Endothelial cell of umbilical vein (primary cell): ENCODE measurements around the gene CCDC12. TPM values are rescaled to one million over a fixed set of nuclear protein-coding genes. Genes with fewer than 3 reads are reported as not detected.

ENCODE experiments used
- BruUV-seq: library from RNA; stranded (reverse); fragments of 400-500 nt; replicated peaks from 2 replicates; lab custom pipeline; 2021; lab: Mats Ljungman, UMichigan
- CTCF ChIA-PET: fragments of 300-600, 350-600 bp; sonication (Branson Sonifier 250); formaldehyde crosslinking; loops from one replicate; lab custom pipeline; 2021; ENCODE audit warnings: antibody characterized with exemption, inconsistent platforms; lab: Charles Lee
- POLR2A ChIA-PET: fragments of 300-600, 350-600 bp; sonication (Branson Sonifier 250); formaldehyde crosslinking; loops from one replicate; lab custom pipeline; 2021; ENCODE audit warnings: antibody characterized with exemption, inconsistent platforms; lab: Charles Lee
- DNase-seq: peaks from one replicate; pipeline ENCODE4 v3.0.0-alpha.2; 2011; ENCODE audit warnings: low read depth, low spot score
- FAIRE-seq: peaks from 2 replicates; lab custom pipeline; 2011; peaks lifted over from hg19 to GRCh38; lab: Jason Lieb, UNC
- H2AFZ ChIP-seq: 2 replicates; pipeline ENCODE4 v1.6.0; 2012; ENCODE audit warnings: low read depth, low read length, control low read depth, inconsistent platforms
- H3K27ac ChIP-seq: 2 replicates; pipeline ENCODE4 v1.5.1; 2011; ENCODE audit warnings: low read depth, mild to moderate bottlenecking, control low read depth, low read length, moderate library complexity; ENCODE audit not compliant: insufficient read depth
- H3K27me3 ChIP-seq, 2 experiments: 2 replicates each; pipeline versions ENCODE4 v1.6.0 to v1.6.1; 2011; ENCODE audit warnings: low read length in 2 of 2, mixed read lengths in 1 of 2; ENCODE audit not compliant: control insufficient read depth in 2 of 2, insufficient read depth in 2 of 2
- H3K36me3 ChIP-seq, 2 experiments: 2 replicates in 1 of 2; 3 replicates in 1 of 2; pipeline ENCODE4 v1.5.1; 2011; ENCODE audit warnings: low read length in 2 of 2, mild to moderate bottlenecking in 1 of 2, moderate library complexity in 1 of 2; ENCODE audit not compliant: control insufficient read depth in 2 of 2, insufficient read depth in 2 of 2; ENCODE audit errors: extremely low read depth in 1 of 2
- H3K4me1 ChIP-seq: 3 replicates; pipeline ENCODE4 v1.5.1; 2011; ENCODE audit warnings: mild to moderate bottlenecking, low read length; ENCODE audit not compliant: control insufficient read depth, insufficient read depth; ENCODE audit errors: extremely low read depth
- H3K4me2 ChIP-seq: 2 replicates; pipeline ENCODE4 v1.6.1; 2011; ENCODE audit warnings: low read length, control low read depth, mixed read lengths; ENCODE audit not compliant: insufficient read depth
- H3K4me3 ChIP-seq, 3 experiments: fragments of 200-600 bp in 1 of 3; sonication (generic), shearing (Covaris generic) in 1 of 3; replicated peaks in 1 of 3; 2 replicates each; pipeline ENCODE4 v1.5.1; 2011 to 2016; ENCODE audit warnings: control low read depth in 3 of 3, low read length in 3 of 3, mild to moderate bottlenecking in 2 of 3, inconsistent platforms in 1 of 3, low read depth in 1 of 3, moderate library complexity in 1 of 3; ENCODE audit not compliant: insufficient read depth in 1 of 3
- H3K79me2 ChIP-seq: 2 replicates; pipeline ENCODE4 v1.6.0; 2012; ENCODE audit warnings: low read length, inconsistent platforms; ENCODE audit not compliant: control insufficient read depth, insufficient read depth
- H3K9ac ChIP-seq: replicated peaks from 2 replicates; pipeline ENCODE3; 2011; ENCODE audit warnings: low read length, control low read depth; ENCODE audit not compliant: insufficient read depth; ENCODE audit errors: extremely low read depth
- H3K9me1 ChIP-seq: replicated peaks from 3 replicates; pipeline ENCODE4 v1.6.0; 2011; ENCODE audit warnings: mild to moderate bottlenecking, low read length; ENCODE audit not compliant: control insufficient read depth, insufficient read depth; ENCODE audit errors: extremely low read depth
- H3K9me3 ChIP-seq: replicated peaks from 2 replicates; pipeline ENCODE4 v1.5.1; 2012; ENCODE audit warnings: low read length, inconsistent platforms; ENCODE audit not compliant: control insufficient read depth, insufficient read depth
- H4K20me1 ChIP-seq: replicated peaks from 2 replicates; pipeline ENCODE3; 2011; ENCODE audit warnings: mild to moderate bottlenecking, low read length; ENCODE audit not compliant: control insufficient read depth, insufficient read depth; ENCODE audit errors: extremely low read depth
- CTCF ChIP-seq, 2 donors: IDR thresholded peaks; 1 replicate in 1 of 2; 2 replicates in 1 of 2; pipeline ENCODE4 v1.5.1; 2011; ENCODE audit warnings: low read length in 2 of 2, mild to moderate bottlenecking in 2 of 2, moderate library complexity in 2 of 2, control low read depth in 1 of 2, inconsistent platforms in 1 of 2, low read depth in 1 of 2; ENCODE audit not compliant: insufficient read depth in 1 of 2; ENCODE audit errors: extremely low read depth in 1 of 2
- EZH2 ChIP-seq: IDR thresholded peaks from 2 replicates; pipeline ENCODE4 v1.6.1; 2012; ENCODE audit warnings: borderline replicate concordance, low read depth, mild to moderate bottlenecking, moderate library complexity, low read length, inconsistent platforms; ENCODE audit not compliant: severe bottlenecking
- FOS ChIP-seq: IDR thresholded peaks from 2 replicates; pipeline ENCODE4 v1.6.1; 2011; ENCODE audit warnings: mild to moderate bottlenecking, low read length, moderate library complexity, borderline replicate concordance; ENCODE audit not compliant: insufficient read depth
- GATA2 ChIP-seq: IDR thresholded peaks from 2 replicates; pipeline ENCODE4 v1.7.0; 2011; ENCODE audit warnings: low read depth, mild to moderate bottlenecking, moderate library complexity, mixed read lengths, low read length; ENCODE audit not compliant: insufficient read length, insufficient read depth
- JUN ChIP-seq: IDR thresholded peaks from 2 replicates; pipeline ENCODE4 v1.6.1; 2011; ENCODE audit warnings: borderline replicate concordance, low read depth; ENCODE audit not compliant: insufficient read length, insufficient read depth
- POLR2A ChIP-seq: IDR thresholded peaks from 2 replicates; pipeline ENCODE4 v1.6.1; 2012; ENCODE audit warnings: low read depth, mild to moderate bottlenecking, control low read depth, low read length
- POLR2AphosphoS5 ChIP-seq: IDR thresholded peaks from 2 replicates; pipeline ENCODE4 v1.6.1; 2012; ENCODE audit warnings: low read depth, mild to moderate bottlenecking, control low read depth, low read length, moderate library complexity; ENCODE audit not compliant: insufficient read depth
- dilution Hi-C: fragments of 300-500 bp; cut with MboI; formaldehyde crosslinking; loops from one replicate; pipeline ENCODE4 v1.15.0; 2019; ENCODE audit warnings: low sequenced_read_pairs; ENCODE audit not compliant: extremely low pct_ligation_motif_present
- intact Hi-C: fragments of 100-400 bp; cut with micrococcal nuclease; formaldehyde crosslinking; loops from one replicate; pipeline ENCODE4 v1.10.0; 2022
- polyA plus RNA-seq, 4 experiments: library from polyadenylated mRNA; depleted of rRNA in 3 of 4; stranded (reverse) in 3 of 4; unstranded in 1 of 4; fragments of >200 nt; gene quantifications; 2 replicates each; pipeline versions ENCODE4 v1.2.1 to v1.2.3, GENCODE V29; 2011 to 2012; ENCODE audit warnings: missing spikeins in 1 of 4
- total RNA-seq: library from RNA; stranded (reverse); gene quantifications from 2 replicates; pipeline ENCODE4 v1.2.3, GENCODE V29; 2021
- TF ChIP-seq, protein P1 (sequence below): IDR thresholded peaks from 2 replicates; pipeline ENCODE4 v1.6.1; 2011; ENCODE audit not compliant: insufficient read depth, insufficient read length

The CCDC12 gene
- total and polyA plus RNA-seq, 2 donors (not counting 3 experiments of a cell fraction or from before 2014, with no cell fraction given) = 35.1 to 50.5 TPM

- ChIA-PET CTCF (interaction anchor here (1.0 kb wide), 1 partner anchor 27 kb away, joined by 3 read pairs; no protein-coding TSS in a partner anchor), POLR2A (no interaction called here)
- H3K9me1 ChIP-seq = no peaks in the 10 kb centered on the region
- H3K27ac ChIP-seq = no peak overlapping the region
- no peaks in the 10 kb centered on the region for H3K36me3 ChIP-seq
- dilution Hi-C loops = no loop called here
- H3K4me3 ChIP-seq = no peak overlapping the region
- no peaks in the 10 kb centered on the region for H4K20me1 ChIP-seq
- FAIRE-seq (no peak), DNase-seq (no peak)
- H3K79me2 ChIP-seq = peaks cover 93% of the 10 kb centered on the region
- no peaks in the 10 kb centered on the region for H3K9me3 ChIP-seq
- H3K27me3 ChIP-seq = no peaks in the 10 kb centered on the region
- intact Hi-C loops = no loop called here
- TF ChIP-seq FOS (no peak), EZH2 (no peak), CTCF (IDR thresholded peaks at IDR 0.05; ENCODE audit: extremely low read depth in 1 of 2, insufficient read depth in 1 of 2, low read depth in 1 of 2, low read length in 2 of 2) (no peak), JUN (no peak), POLR2A (no peak), POLR2AphosphoS5 (no peak), GATA2 (no peak)
- TF ChIP-seq, protein P1, sequence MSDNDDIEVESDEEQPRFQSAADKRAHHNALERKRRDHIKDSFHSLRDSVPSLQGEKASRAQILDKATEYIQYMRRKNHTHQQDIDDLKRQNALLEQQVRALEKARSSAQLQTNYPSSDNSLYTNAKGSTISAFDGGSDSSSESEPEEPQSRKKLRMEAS = no peak
- H2AFZ ChIP-seq = no peak overlapping the region
- BruUV-seq = no TSS peak
- H3K9ac ChIP-seq = no peak overlapping the region
- H3K4me2 ChIP-seq = no peak overlapping the region
- peaks cover 29% of the 10 kb centered on the region for H3K4me1 ChIP-seq
Observed at GRCh38 chr3:46953234-46954010, 23.1 kb downstream of the CCDC12 start.
